ENCODE data around the gene GLIPR1L2. TPM values are rescaled to one million over a fixed set of nuclear protein-coding genes. Genes with fewer than 3 reads are reported as not detected.

Gene GLIPR1L2
- total and polyA plus RNA-seq, 2 experiments from 2014 or later = 0.08 TPM; not detected in 1

DNA sequence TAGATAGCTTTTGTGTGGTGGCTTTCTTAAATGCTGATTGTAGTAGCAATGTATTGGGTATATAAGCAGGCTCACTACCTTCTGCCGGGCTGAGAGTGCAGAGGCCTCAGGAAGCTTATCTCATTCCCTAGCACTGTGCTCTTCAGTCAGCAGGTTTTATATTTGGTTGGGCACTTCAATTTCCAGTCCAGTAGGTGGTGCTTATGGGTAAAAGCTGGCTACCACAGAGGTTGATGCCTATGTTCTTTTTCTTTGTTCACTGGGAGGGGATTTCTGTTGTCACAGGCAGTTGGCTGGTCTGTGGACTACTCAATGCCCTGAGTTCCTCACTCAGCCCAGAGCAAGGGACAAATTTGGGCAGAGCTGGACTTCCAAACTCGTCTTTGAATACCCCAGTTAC is 46.7 kb downstream of the GLIPR1L2 start:
- Histone ChIP-seq H3K79me2 (replicated peaks; ENCODE audit: insufficient read depth) (no peaks in the 10 kb centered on the region), H3K4me3 (no peak overlapping the region), H3K36me3 (ENCODE audit: insufficient read depth) (no peaks in the 10 kb centered on the region; the same call in none of the 2 replicates), H4K20me1 (replicated peaks; ENCODE audit: insufficient read depth) (no peaks in the 10 kb centered on the region), H2AFZ (no peak overlapping the region), H3F3A (replicated peaks; ENCODE audit: low read depth) (no peaks in the 10 kb centered on the region), H3K27ac (ENCODE audit: low read depth) (no peak overlapping the region), H3K4me1 (ENCODE audit: insufficient read depth) (no peaks in the 10 kb centered on the region), H3K27me3 (ENCODE audit: insufficient read depth) (no peaks in the 10 kb centered on the region), H3K4me2 (no peak overlapping the region), H3K9me2 (ENCODE audit: insufficient read depth) (0 out of 2 replicates have a peak, but pooled peaks cover 11% of the 10 kb centered on the region)
- Mint-ChIP-seq H3K27ac (no peak overlapping the region), H3K4me3 (no peak overlapping the region), H3K36me3 (ENCODE audit: low read depth) (peaks cover 36% of the 10 kb centered on the region), H3K9me3 (peaks cover 58% of the 10 kb centered on the region), H3K4me1 (peaks cover 3% of the 10 kb centered on the region; the same call in 1 of the 3 replicates), H3K27me3 (ENCODE audit: insufficient read depth, low read depth, poor library complexity) (peaks cover 5% of the 10 kb centered on the region)
- TF ChIP-seq ZNF462 (CRISPR knock-in tag; IDR thresholded peaks at IDR 0.05) (no peak), CTCF (conservative IDR thresholded peaks at IDR 0.05; ENCODE audit: low read depth in 2 of 2) (peak in 1 of 2 experiments; percentile 21; a peak in 1 of 4 replicates)
- DNase-seq (ENCODE audit: low spot score) (no peak), ATAC-seq (no peak)

Measured in GM23338 (cell line).